HG02840 (cell line): Measurements from ENCODE around the gene PURB.
"Not testable (repeated sequence)": the region's sequence is repeated elsewhere in the genome, so short reads cannot be mapped to it uniquely, and the experiment has no call there.

ENCODE experiments used
- ATAC-seq: cut with Tn5 transposase; IDR thresholded peaks from one replicate; pipeline ENCODE4 v1.9.1; 2021; ENCODE audit warnings: mild to moderate bottlenecking, moderate library complexity, moderate number of reproducible peaks; ENCODE audit not compliant: unreplicated experiment, low FRiP score

PURB gene

GRCh38 chr7:44893710-44894234, 8.4 kb upstream of the PURB start:
- no peak for ATAC-seq

GRCh38 chr7:44891791-44892190, 6.5 kb upstream of the PURB start:
- ATAC-seq, result no peak

GRCh38 chr7:44891372-44891771, 6.0 kb upstream of the PURB start:
- no peak for ATAC-seq

- ATAC-seq, result no peak
Measured at GRCh38 chr7:44889086-44889781, 3.9 kb upstream of the PURB start.

- ATAC-seq, result no peak
Measured at GRCh38 chr7:44887293-44887692, 2.0 kb upstream of the PURB start.

GRCh38 chr7:44884621-44885393, 523 bp downstream of the PURB start:
- ATAC-seq, result peak; percentile 32

GRCh38 chr7:44883961-44884620, 1.2 kb downstream of the PURB start:
- no peak for ATAC-seq

GRCh38 chr7:44882899-44883298, 2.4 kb downstream of the PURB start:
- ATAC-seq, result no peak

GRCh38 chr7:44881610-44882009, 3.7 kb downstream of the PURB start:
- no peak for ATAC-seq

GRCh38 chr7:44881066-44881600, 4.2 kb downstream of the PURB start:
- no peak for ATAC-seq

GRCh38 chr7:44880317-44881018, 4.9 kb downstream of the PURB start:
- ATAC-seq, result no peak

GRCh38 chr7:44876393-44876792, 8.9 kb downstream of the PURB start:
- ATAC-seq, result no peak

- ATAC-seq, result no peak
Measured at GRCh38 chr7:44875241-44875640, 10.1 kb downstream of the PURB start.

- no peak for ATAC-seq
Measured at GRCh38 chr7:44872787-44873186, 12.5 kb downstream of the PURB start.

GRCh38 chr7:44871918-44872317, 13.4 kb downstream of the PURB start:
- not testable (repeated sequence) for ATAC-seq

- ATAC-seq, result not testable (repeated sequence)
Measured at GRCh38 chr7:44870780-44871179, 14.6 kb downstream of the PURB start.

GRCh38 chr7:44870336-44870735, 15.0 kb downstream of the PURB start:
- not testable (repeated sequence) for ATAC-seq

GRCh38 chr7:44867073-44867995, 18.0 kb downstream of the PURB start:
- no peak for ATAC-seq

GRCh38 chr7:44861949-44862348, 23.4 kb downstream of the PURB start:
- ATAC-seq, result not testable (repeated sequence)
